Calu3 (cell line): ENCODE data around the gene LDLRAD3. TPM values are rescaled to one million over a fixed set of nuclear protein-coding genes. Genes with fewer than 3 reads are reported as not detected.

ENCODE experiments used
- BruUV-seq: library from RNA; stranded (reverse); fragments of 400-500 nt; replicated peaks from 2 replicates; lab custom pipeline; 2021; lab: Mats Ljungman, UMichigan
- CTCF ChIA-PET: fragments of 300-600 bp; sonication (Branson Sonifier 250); formaldehyde crosslinking; loops from one replicate; lab custom pipeline; 2022; ENCODE audit warnings: antibody characterized with exemption; lab: Charles Lee
- DNase-seq: peaks from one replicate; pipeline ENCODE4 v3.0.0; 2022
- H3K27ac Mint-ChIP-seq: one replicate; pipeline ENCODE4 v1.8.0; 2022; ENCODE audit warnings: mixed read lengths; ENCODE audit not compliant: unreplicated experiment
- H3K27me3 Mint-ChIP-seq: one replicate; pipeline ENCODE4 v1.8.0; 2022; ENCODE audit warnings: mixed read lengths; ENCODE audit not compliant: unreplicated experiment
- H3K36me3 Mint-ChIP-seq: one replicate; pipeline ENCODE4 v1.8.0; 2022; ENCODE audit warnings: mild to moderate bottlenecking, moderate library complexity, mixed read lengths; ENCODE audit not compliant: insufficient read depth, unreplicated experiment
- H3K4me1 Mint-ChIP-seq: one replicate; pipeline ENCODE4 v1.8.0; 2022; ENCODE audit warnings: mild to moderate bottlenecking, low read depth, mixed read lengths; ENCODE audit not compliant: unreplicated experiment
- H3K4me3 Mint-ChIP-seq: one replicate; pipeline ENCODE4 v1.8.0; 2022; ENCODE audit warnings: mild to moderate bottlenecking, low read depth, moderate library complexity, mixed read lengths; ENCODE audit not compliant: unreplicated experiment
- H3K9me3 Mint-ChIP-seq: one replicate; pipeline ENCODE4 v1.8.0; 2022; ENCODE audit warnings: low read depth, mixed read lengths; ENCODE audit not compliant: unreplicated experiment
- intact Hi-C: fragments of 100-400 bp; cut with micrococcal nuclease; formaldehyde crosslinking; loops from one replicate; pipeline ENCODE4 v1.10.0; 2022; ENCODE audit not compliant: unreplicated experiment
- total RNA-seq: library from RNA; stranded (reverse); gene quantifications from 2 replicates; pipeline ENCODE4 v1.2.3, GENCODE V29; 2022
- TF ChIP-seq, protein P1 (sequence below): fragments of 200-600 bp; IDR thresholded peaks from one replicate; pipeline ENCODE4 v1.8.0; 2022; ENCODE audit warnings: antibody characterized with exemption; ENCODE audit not compliant: unreplicated experiment

LDLRAD3 gene
- total RNA-seq, 1 experiment from 2014 or later = 16.2 TPM

- TF ChIP-seq, protein P1, sequence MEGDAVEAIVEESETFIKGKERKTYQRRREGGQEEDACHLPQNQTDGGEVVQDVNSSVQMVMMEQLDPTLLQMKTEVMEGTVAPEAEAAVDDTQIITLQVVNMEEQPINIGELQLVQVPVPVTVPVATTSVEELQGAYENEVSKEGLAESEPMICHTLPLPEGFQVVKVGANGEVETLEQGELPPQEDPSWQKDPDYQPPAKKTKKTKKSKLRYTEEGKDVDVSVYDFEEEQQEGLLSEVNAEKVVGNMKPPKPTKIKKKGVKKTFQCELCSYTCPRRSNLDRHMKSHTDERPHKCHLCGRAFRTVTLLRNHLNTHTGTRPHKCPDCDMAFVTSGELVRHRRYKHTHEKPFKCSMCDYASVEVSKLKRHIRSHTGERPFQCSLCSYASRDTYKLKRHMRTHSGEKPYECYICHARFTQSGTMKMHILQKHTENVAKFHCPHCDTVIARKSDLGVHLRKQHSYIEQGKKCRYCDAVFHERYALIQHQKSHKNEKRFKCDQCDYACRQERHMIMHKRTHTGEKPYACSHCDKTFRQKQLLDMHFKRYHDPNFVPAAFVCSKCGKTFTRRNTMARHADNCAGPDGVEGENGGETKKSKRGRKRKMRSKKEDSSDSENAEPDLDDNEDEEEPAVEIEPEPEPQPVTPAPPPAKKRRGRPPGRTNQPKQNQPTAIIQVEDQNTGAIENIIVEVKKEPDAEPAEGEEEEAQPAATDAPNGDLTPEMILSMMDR = no peak
- DNase-seq = no peak
- intact Hi-C loops = no loop called here
- H3K9me3 Mint-ChIP-seq = no peaks in the 10 kb centered on the region
- H3K4me1 Mint-ChIP-seq = no peaks in the 10 kb centered on the region
- CTCF ChIA-PET = no interaction called here
- no peak overlapping the region for H3K4me3 Mint-ChIP-seq
- no peaks in the 10 kb centered on the region for H3K27me3 Mint-ChIP-seq
- no peak overlapping the region for H3K27ac Mint-ChIP-seq
- no TSS peak for BruUV-seq
- no peaks in the 10 kb centered on the region for H3K36me3 Mint-ChIP-seq
Observed at GRCh38 chr11:36241497-36241896, 297.6 kb downstream of the LDLRAD3 start.

- BruUV-seq = no TSS peak
- Mint-ChIP-seq H3K27ac (no peak overlapping the region), H3K36me3 (no peaks in the 10 kb centered on the region), H3K4me1 (no peaks in the 10 kb centered on the region), H3K27me3 (peaks cover 12% of the 10 kb centered on the region), H3K9me3 (no peaks in the 10 kb centered on the region), H3K4me3 (no peak overlapping the region)
- TF ChIP-seq, protein P1 = no peak
- CTCF ChIA-PET = no interaction called here
- intact Hi-C loops = no loop called here
- DNase-seq = no peak
Observed at GRCh38 chr11:36243641-36244040, 299.8 kb downstream of the LDLRAD3 start.

DNA sequence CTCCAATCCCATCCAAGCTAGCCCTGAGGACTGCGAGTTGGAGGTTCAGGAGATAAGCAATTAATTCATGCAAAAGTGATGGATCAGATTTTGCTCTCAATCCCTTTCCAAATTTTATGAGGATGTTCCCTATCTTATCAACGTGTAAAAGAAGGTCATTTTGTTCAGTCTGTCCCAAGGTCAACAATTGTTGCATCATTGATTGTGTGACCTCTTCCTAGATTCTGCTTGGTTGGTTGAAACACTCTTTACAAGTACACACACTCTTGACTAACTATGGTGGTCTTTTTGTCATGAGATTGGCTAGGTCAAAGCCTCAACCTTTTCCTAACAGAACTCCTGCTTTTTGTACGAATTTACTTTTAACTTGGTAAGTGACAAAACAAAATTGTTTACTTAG, 303.6 kb downstream of the LDLRAD3 start:
- Mint-ChIP-seq H3K36me3 (no peaks in the 10 kb centered on the region), H3K27ac (no peak overlapping the region), H3K4me3 (no peak overlapping the region), H3K9me3 (peaks cover 2% of the 10 kb centered on the region), H3K27me3 (peaks cover 41% of the 10 kb centered on the region), H3K4me1 (no peaks in the 10 kb centered on the region)
- no TSS peak for BruUV-seq
- TF ChIP-seq, protein P1 = no peak
- intact Hi-C loops = no loop called here
- CTCF ChIA-PET = no interaction called here
- no peak for DNase-seq

DNA sequence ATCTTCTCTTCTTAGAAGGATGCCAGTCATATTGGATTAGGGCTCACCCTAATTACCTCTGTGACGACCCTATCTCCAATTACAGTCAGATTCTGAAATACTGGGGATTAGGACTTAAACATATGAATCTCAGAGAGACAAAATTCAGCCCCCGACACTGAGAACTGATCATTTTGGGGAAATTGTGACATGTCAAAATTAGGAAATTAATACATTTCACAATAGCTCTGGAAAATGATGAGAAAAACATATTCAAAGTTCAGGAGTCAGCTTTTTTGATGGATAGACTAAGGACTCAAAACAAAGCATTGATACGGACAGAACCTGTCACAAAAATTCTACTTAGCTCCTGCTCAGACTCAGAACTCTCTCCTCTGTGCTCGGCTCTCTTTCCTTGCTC, 304.6 kb downstream of the LDLRAD3 start:
- TF ChIP-seq, protein P1 = no peak
- Mint-ChIP-seq H3K27me3 (peaks cover 41% of the 10 kb centered on the region), H3K4me1 (no peaks in the 10 kb centered on the region), H3K36me3 (no peaks in the 10 kb centered on the region), H3K9me3 (peaks cover 2% of the 10 kb centered on the region), H3K4me3 (no peak overlapping the region), H3K27ac (no peak overlapping the region)
- intact Hi-C loops = no loop called here
- BruUV-seq = no TSS peak
- no peak for DNase-seq
- CTCF ChIA-PET = no interaction called here
